Effector memory CD8-positive, alpha-beta T cell (primary cell): ENCODE measurements around the gene OGA.

ENCODE experiments used
- ATAC-seq: fragments of 150-1000 bp; cut with Tn5 transposase; replicated peaks from 2 replicates; pipeline ENCODE4 v1.10.0; 2021; ENCODE audit warnings: mild to moderate bottlenecking, moderate library complexity
- DNase-seq, 3 experiments: peaks; one replicate each; pipeline ENCODE4 v3.0.0; 2021
- H3K27ac Mint-ChIP-seq, 2 donors: one replicate each; pipeline ENCODE4 v1.8.0; 2022; ENCODE audit warnings: mild to moderate bottlenecking in 2 of 2, mixed read lengths in 2 of 2, moderate library complexity in 2 of 2
- H3K27me3 Mint-ChIP-seq, 2 donors: one replicate each; pipeline ENCODE4 v1.8.0; 2022; ENCODE audit warnings: mixed read lengths in 2 of 2
- H3K36me3 Mint-ChIP-seq: one replicate; pipeline ENCODE4 v1.8.0; 2022; ENCODE audit warnings: mild to moderate bottlenecking, moderate library complexity, mixed read lengths; ENCODE audit not compliant: insufficient read depth
- H3K4me1 Mint-ChIP-seq, 2 donors: one replicate each; pipeline ENCODE4 v1.8.0; 2022; ENCODE audit warnings: low read depth in 2 of 2, mixed read lengths in 2 of 2
- H3K4me3 Mint-ChIP-seq, 2 donors: one replicate each; pipeline ENCODE4 v1.8.0; 2022; ENCODE audit warnings: mild to moderate bottlenecking in 2 of 2, mixed read lengths in 2 of 2, moderate library complexity in 2 of 2
- H3K9me3 Mint-ChIP-seq, 2 donors: one replicate each; pipeline ENCODE4 v1.8.0; 2022; ENCODE audit warnings: mixed read lengths in 2 of 2

OGA gene

GRCh38 chr10:101841826-101842225, 23.6 kb upstream of the OGA start:
- Mint-ChIP-seq H3K4me3 (peak overlapping the region; percentile 12 to 88), H3K36me3 (peaks cover 24% of the 10 kb centered on the region), H3K4me1 (peaks cover 40 to 42% of the 10 kb centered on the region in 2 donors), H3K27me3 (no peaks in the 10 kb centered on the region), H3K9me3 (no peaks in the 10 kb centered on the region), H3K27ac (no peak overlapping the region)
- ATAC-seq (no peak), DNase-seq (no peak)

DNA sequence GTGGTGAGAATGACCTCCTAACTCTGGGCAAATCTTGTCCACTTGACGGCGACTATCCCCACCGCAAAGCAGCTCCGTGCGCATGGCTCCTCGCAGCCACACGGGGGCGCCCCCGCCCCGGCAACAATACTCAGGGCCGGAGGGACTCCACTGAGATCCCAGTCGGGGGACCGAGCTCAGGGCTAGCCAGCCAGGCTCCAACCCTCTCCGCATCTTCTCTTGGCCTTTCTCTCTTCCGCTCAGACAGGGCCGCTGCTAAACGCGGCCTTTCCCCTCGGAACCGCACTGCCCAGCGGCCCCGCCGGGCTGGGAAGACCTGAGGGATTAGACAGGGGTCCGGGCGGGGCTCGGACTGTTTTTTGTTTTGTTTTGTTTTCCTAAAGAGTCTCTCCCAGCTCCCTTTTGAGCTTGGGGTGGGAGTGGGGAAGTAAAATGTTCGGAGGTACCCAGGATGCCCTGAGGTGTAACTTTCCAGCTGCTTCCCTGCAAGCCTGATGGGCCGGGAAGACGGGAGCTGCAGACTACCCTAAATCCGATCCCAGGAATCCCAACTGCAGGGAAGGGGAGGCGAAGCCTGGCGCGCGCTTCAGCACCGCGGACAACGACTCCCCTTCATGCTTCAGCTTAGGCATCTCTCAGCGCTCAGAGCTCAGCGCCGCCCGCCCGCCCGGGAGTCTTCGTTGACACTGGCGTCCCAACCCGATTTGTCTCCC, 22.7 kb upstream of the OGA start:
- no peaks in the 10 kb centered on the region for H3K9me3 Mint-ChIP-seq
- H3K36me3 Mint-ChIP-seq = peaks cover 23% of the 10 kb centered on the region
- H3K27me3 Mint-ChIP-seq = no peaks in the 10 kb centered on the region
- DNase-seq (peak; percentile 71 to 78 (median 77)), ATAC-seq (peak; percentile 64)
- peaks cover 43 to 45% of the 10 kb centered on the region in 2 donors for H3K4me1 Mint-ChIP-seq
- H3K4me3 Mint-ChIP-seq = peak overlapping the region; percentile 88 to 93
- peak overlapping the region; percentile 16 to 95 for H3K27ac Mint-ChIP-seq

- peak overlapping the region; percentile 87 to 95 for H3K27ac Mint-ChIP-seq
- ATAC-seq (peak; percentile 16), DNase-seq (peak in 1 of 3 experiments; percentile 21)
- no peaks in the 10 kb centered on the region for H3K27me3 Mint-ChIP-seq
- no peaks in the 10 kb centered on the region for H3K9me3 Mint-ChIP-seq
- H3K4me1 Mint-ChIP-seq = peaks cover 45 to 47% of the 10 kb centered on the region in 2 donors
- H3K4me3 Mint-ChIP-seq = peak overlapping the region; percentile 88 to 93
- H3K36me3 Mint-ChIP-seq = peaks cover 20% of the 10 kb centered on the region
These were observed 21.9 kb upstream of the OGA start for GRCh38 chr10:101840102-101840684.

GRCh38 chr10:101839416-101840063, 21.3 kb upstream of the OGA start:
- Mint-ChIP-seq H3K27ac (peak overlapping the region in 1 of 2 donors; percentile 87), H3K9me3 (no peaks in the 10 kb centered on the region), H3K27me3 (no peaks in the 10 kb centered on the region), H3K4me1 (peaks cover 49% of the 10 kb centered on the region in 2 donors), H3K4me3 (peak overlapping the region; percentile 88 to 93), H3K36me3 (peaks cover 15% of the 10 kb centered on the region)
- DNase-seq (peak; percentile 56 to 61 (median 60)), ATAC-seq (peak; percentile 60)

- Mint-ChIP-seq H3K36me3 (peaks cover 11% of the 10 kb centered on the region), H3K27me3 (no peaks in the 10 kb centered on the region), H3K4me3 (peak overlapping the region; percentile 88 to 93), H3K4me1 (peaks cover 48 to 49% of the 10 kb centered on the region in 2 donors), H3K27ac (no peak overlapping the region), H3K9me3 (no peaks in the 10 kb centered on the region)
- no peak for DNase-seq
- no peak for ATAC-seq
These were observed 20.8 kb upstream of the OGA start for GRCh38 chr10:101839002-101839401.

GRCh38 chr10:101838416-101838970, 20.2 kb upstream of the OGA start:
- Mint-ChIP-seq H3K4me1 (peaks cover 52% of the 10 kb centered on the region in 2 donors), H3K27me3 (no peaks in the 10 kb centered on the region), H3K9me3 (no peaks in the 10 kb centered on the region), H3K4me3 (peak overlapping the region; percentile 88 to 93), H3K27ac (no peak overlapping the region), H3K36me3 (peaks cover 11% of the 10 kb centered on the region)
- DNase-seq (no peak), ATAC-seq (no peak)

GRCh38 chr10:101837748-101838147, 19.5 kb upstream of the OGA start:
- Mint-ChIP-seq H3K4me3 (no peak overlapping the region), H3K27ac (no peak overlapping the region), H3K4me1 (peaks cover 54% of the 10 kb centered on the region in 2 donors), H3K27me3 (no peaks in the 10 kb centered on the region), H3K9me3 (no peaks in the 10 kb centered on the region), H3K36me3 (peaks cover 6% of the 10 kb centered on the region)
- ATAC-seq (no peak), DNase-seq (no peak)

DNA sequence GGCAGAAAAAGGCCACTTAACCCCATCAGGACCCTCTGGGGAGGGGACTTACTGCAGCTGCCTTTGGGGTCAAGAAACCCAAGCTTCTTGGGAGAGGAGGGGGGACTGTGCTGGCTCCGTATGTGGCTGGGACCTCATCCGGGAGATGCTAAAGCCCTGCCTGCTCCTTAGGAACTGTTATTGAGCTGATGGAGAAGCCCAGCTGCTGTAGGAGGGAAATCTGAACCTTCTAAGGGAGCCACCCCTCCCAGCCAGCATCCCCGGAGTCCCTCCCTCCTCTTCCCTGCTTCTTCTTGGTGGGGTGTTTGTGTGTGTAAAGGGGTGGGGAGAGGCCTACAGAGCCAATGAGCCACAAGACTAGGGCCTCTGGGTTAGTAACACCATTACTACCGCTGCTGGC, 17.1 kb upstream of the OGA start:
- DNase-seq (no peak), ATAC-seq (no peak)
- H3K27me3 Mint-ChIP-seq = no peaks in the 10 kb centered on the region
- H3K27ac Mint-ChIP-seq = no peak overlapping the region
- no peaks in the 10 kb centered on the region for H3K9me3 Mint-ChIP-seq
- H3K4me1 Mint-ChIP-seq = peaks cover 53 to 57% of the 10 kb centered on the region in 2 donors
- H3K36me3 Mint-ChIP-seq = peaks cover 10% of the 10 kb centered on the region
- no peak overlapping the region for H3K4me3 Mint-ChIP-seq

GRCh38 chr10:101834341-101834740, 16.1 kb upstream of the OGA start:
- Mint-ChIP-seq H3K4me3 (peak overlapping the region; percentile 1 to 36), H3K36me3 (peaks cover 18% of the 10 kb centered on the region), H3K9me3 (no peaks in the 10 kb centered on the region), H3K27me3 (no peaks in the 10 kb centered on the region), H3K27ac (peak overlapping the region; percentile 80 to 96), H3K4me1 (peaks cover 56 to 60% of the 10 kb centered on the region in 2 donors)
- ATAC-seq = no peak
- no peak for DNase-seq

GRCh38 chr10:101833466-101833865, 15.2 kb upstream of the OGA start:
- Mint-ChIP-seq H3K27ac (peak overlapping the region; percentile 80 to 96), H3K36me3 (peaks cover 18% of the 10 kb centered on the region), H3K9me3 (no peaks in the 10 kb centered on the region), H3K4me1 (peaks cover 50 to 54% of the 10 kb centered on the region in 2 donors), H3K27me3 (no peaks in the 10 kb centered on the region), H3K4me3 (peak overlapping the region in 1 of 2 donors; percentile 36)
- DNase-seq = no peak
- no peak for ATAC-seq

DNA sequence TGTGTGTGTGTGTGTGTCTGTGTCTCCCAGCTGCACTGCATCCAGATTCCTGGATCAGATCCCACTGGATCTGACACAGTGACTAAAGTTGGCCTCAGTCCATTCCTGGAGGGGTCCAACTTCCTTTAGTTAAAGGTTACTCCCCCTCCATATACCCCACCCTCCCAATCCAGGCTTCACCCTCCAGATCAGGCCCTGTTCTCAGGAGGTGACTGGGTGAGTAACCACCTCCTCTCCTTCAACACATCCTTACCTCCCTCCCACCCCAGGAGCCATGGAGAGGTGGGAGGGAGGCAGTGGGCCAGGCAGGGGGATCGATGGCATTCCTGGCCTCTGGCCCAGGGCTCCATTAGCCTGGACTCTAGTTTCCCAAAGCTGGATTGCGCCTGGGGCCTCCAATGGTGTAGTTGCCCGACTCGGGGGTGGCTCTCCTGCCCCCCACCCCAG, 14.1 kb upstream of the OGA start:
- Mint-ChIP-seq H3K4me1 (peaks cover 50 to 54% of the 10 kb centered on the region in 2 donors), H3K27ac (peak overlapping the region; percentile 80 to 96), H3K27me3 (no peaks in the 10 kb centered on the region), H3K4me3 (no peak overlapping the region), H3K9me3 (no peaks in the 10 kb centered on the region), H3K36me3 (peaks cover 18% of the 10 kb centered on the region)
- DNase-seq = no peak
- no peak for ATAC-seq

- Mint-ChIP-seq H3K27me3 (no peaks in the 10 kb centered on the region), H3K4me3 (peak overlapping the region; percentile 85 to 91), H3K9me3 (no peaks in the 10 kb centered on the region), H3K4me1 (peaks cover 54% of the 10 kb centered on the region in 2 donors), H3K36me3 (peaks cover 18% of the 10 kb centered on the region), H3K27ac (peak overlapping the region; percentile 96)
- no peak for ATAC-seq
- DNase-seq = no peak
These were observed 13.0 kb upstream of the OGA start for GRCh38 chr10:101831169-101831811.
